ENCODE results near the gene RASEF.

Gene RASEF

DNA sequence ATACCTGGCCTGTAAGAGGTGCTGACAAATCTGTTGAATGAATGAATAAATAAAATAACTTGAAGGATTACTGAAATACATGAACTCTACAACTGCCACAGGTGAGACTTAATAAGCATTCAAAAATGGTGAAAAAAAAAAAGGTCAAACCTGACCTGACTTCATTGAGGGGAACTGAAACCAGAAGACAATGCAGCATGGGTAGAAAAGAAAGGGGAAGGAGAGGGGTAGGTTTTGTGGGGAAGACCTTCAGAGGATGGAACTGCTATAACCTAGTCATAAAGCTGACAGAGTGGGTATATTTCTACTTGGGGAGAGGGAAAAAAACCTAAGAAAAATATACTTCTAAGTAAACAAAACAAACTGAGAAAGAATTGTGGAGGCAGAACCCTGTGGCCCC, 56.6 kb downstream of the RASEF start:
- Histone ChIP-seq H3K27me3 (replicated peaks; ENCODE audit: control insufficient read depth, insufficient read depth, low read length, poor library complexity, severe bottlenecking) (no peaks in the 10 kb centered on the region), H3K4me1 (ENCODE audit: control insufficient read depth, insufficient read depth, low read length, poor library complexity, severe bottlenecking) (no peaks in the 10 kb centered on the region), H3K27ac (ENCODE audit: insufficient read depth, low read length, poor library complexity, severe bottlenecking) (no peak overlapping the region), H3K36me3 (ENCODE audit: control insufficient read depth, insufficient read depth, low read length) (no peaks in the 10 kb centered on the region), H3K4me3 (ENCODE audit: insufficient read depth, low read depth, low read length, poor library complexity, severe bottlenecking) (no peak overlapping the region), H3K9me3 (ENCODE audit: control insufficient read depth, low read length) (no peaks in the 10 kb centered on the region)
- DNase-seq, result no peak

GRCh38 chr9:83005963-83006362, 57.0 kb downstream of the RASEF start:
- H3K36me3 ChIP-seq (ENCODE audit: control insufficient read depth, insufficient read depth, low read length), result no peaks in the 10 kb centered on the region
- no peak overlapping the region for H3K27ac ChIP-seq (ENCODE audit: insufficient read depth, low read length, poor library complexity, severe bottlenecking)
- no peak for DNase-seq
- no peaks in the 10 kb centered on the region for H3K4me1 ChIP-seq (ENCODE audit: control insufficient read depth, insufficient read depth, low read length, poor library complexity, severe bottlenecking)
- H3K27me3 ChIP-seq (replicated peaks; ENCODE audit: control insufficient read depth, insufficient read depth, low read length, poor library complexity, severe bottlenecking), result no peaks in the 10 kb centered on the region
- no peak overlapping the region for H3K4me3 ChIP-seq (ENCODE audit: insufficient read depth, low read depth, low read length, poor library complexity, severe bottlenecking)
- no peaks in the 10 kb centered on the region for H3K9me3 ChIP-seq (ENCODE audit: control insufficient read depth, low read length)

DNA sequence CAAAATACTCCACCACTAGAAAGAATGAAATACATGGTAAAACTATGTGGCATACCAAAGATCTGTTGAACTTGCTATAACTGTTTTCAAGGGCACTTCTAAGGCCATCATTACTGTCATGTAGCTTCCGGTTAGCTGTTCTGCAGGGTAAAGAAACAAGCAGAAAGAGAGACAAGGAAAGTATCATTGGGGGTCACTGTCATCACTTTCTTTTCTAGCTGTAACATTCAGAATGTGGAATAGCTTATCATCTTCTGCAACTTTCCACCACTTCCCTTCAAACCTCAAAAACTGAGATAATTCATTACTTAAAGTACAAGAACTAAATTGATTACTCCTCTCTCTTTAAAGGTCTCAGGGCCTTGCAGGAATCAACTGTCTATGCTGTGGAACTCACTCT, 57.6 kb downstream of the RASEF start:
- H3K27me3 ChIP-seq (replicated peaks; ENCODE audit: control insufficient read depth, insufficient read depth, low read length, poor library complexity, severe bottlenecking), result no peaks in the 10 kb centered on the region
- no peak for DNase-seq
- H3K4me1 ChIP-seq (ENCODE audit: control insufficient read depth, insufficient read depth, low read length, poor library complexity, severe bottlenecking), result no peaks in the 10 kb centered on the region
- H3K4me3 ChIP-seq (ENCODE audit: insufficient read depth, low read depth, low read length, poor library complexity, severe bottlenecking), result no peak overlapping the region
- no peak overlapping the region for H3K27ac ChIP-seq (ENCODE audit: insufficient read depth, low read length, poor library complexity, severe bottlenecking)
- no peaks in the 10 kb centered on the region for H3K36me3 ChIP-seq (ENCODE audit: control insufficient read depth, insufficient read depth, low read length)
- no peaks in the 10 kb centered on the region for H3K9me3 ChIP-seq (ENCODE audit: control insufficient read depth, low read length)

- no peaks in the 10 kb centered on the region for H3K9me3 ChIP-seq (ENCODE audit: control insufficient read depth, low read length)
- H3K4me3 ChIP-seq (ENCODE audit: insufficient read depth, low read depth, low read length, poor library complexity, severe bottlenecking), result no peak overlapping the region
- no peaks in the 10 kb centered on the region for H3K36me3 ChIP-seq (ENCODE audit: control insufficient read depth, insufficient read depth, low read length)
- DNase-seq, result no peak
- H3K4me1 ChIP-seq (ENCODE audit: control insufficient read depth, insufficient read depth, low read length, poor library complexity, severe bottlenecking), result no peaks in the 10 kb centered on the region
- H3K27ac ChIP-seq (ENCODE audit: insufficient read depth, low read length, poor library complexity, severe bottlenecking), result no peak overlapping the region
- H3K27me3 ChIP-seq (replicated peaks; ENCODE audit: control insufficient read depth, insufficient read depth, low read length, poor library complexity, severe bottlenecking), result no peaks in the 10 kb centered on the region
Measured at GRCh38 chr9:83002329-83002728, 60.6 kb downstream of the RASEF start.

DNA sequence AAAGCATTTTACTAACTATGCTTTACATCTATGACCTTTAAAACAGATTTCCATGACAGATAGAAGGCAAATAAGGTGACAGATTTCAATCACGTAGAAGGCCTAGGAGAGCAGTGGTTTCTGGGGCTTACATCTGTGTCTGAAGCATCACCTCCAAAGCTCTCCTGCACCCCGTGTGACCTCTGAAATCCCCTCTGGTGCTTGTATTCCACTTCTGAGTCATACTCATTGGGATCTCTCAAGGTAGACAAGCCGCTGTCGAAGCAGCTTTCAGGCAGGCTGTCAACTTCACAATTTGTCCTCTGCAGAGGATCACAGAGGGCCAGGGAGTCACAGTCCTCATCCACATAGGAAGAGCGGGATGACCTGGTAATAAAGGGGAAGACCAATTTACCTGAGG, 62.2 kb downstream of the RASEF start:
- Histone ChIP-seq H3K9me3 (ENCODE audit: control insufficient read depth, low read length) (no peaks in the 10 kb centered on the region), H3K4me1 (ENCODE audit: control insufficient read depth, insufficient read depth, low read length, poor library complexity, severe bottlenecking) (no peaks in the 10 kb centered on the region), H3K27me3 (replicated peaks; ENCODE audit: control insufficient read depth, insufficient read depth, low read length, poor library complexity, severe bottlenecking) (no peaks in the 10 kb centered on the region), H3K4me3 (ENCODE audit: insufficient read depth, low read depth, low read length, poor library complexity, severe bottlenecking) (no peak overlapping the region), H3K36me3 (ENCODE audit: control insufficient read depth, insufficient read depth, low read length) (no peaks in the 10 kb centered on the region), H3K27ac (ENCODE audit: insufficient read depth, low read length, poor library complexity, severe bottlenecking) (no peak overlapping the region)
- DNase-seq, result no peak

DNA sequence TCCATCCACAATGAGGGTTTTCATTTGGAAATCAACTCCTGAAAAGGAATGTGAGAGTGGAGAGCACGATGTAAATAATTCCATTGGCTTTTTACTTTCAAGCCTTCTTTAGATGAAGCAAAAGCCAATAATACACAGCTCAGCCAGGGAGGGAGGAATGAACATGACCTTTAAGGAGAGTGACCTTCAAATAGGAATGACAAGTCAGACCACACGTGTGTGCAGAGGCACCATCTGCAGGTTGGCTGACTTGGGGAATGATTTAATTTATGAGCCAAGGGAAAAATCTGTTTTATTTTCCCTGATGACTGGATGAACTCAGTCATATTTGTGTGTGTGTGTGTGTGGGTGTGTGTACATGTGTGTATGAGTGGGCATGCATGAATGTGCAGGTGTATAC, 64.5 kb downstream of the RASEF start:
- no peaks in the 10 kb centered on the region for H3K36me3 ChIP-seq (ENCODE audit: control insufficient read depth, insufficient read depth, low read length)
- H3K27me3 ChIP-seq (replicated peaks; ENCODE audit: control insufficient read depth, insufficient read depth, low read length, poor library complexity, severe bottlenecking), result no peaks in the 10 kb centered on the region
- H3K27ac ChIP-seq (ENCODE audit: insufficient read depth, low read length, poor library complexity, severe bottlenecking), result no peak overlapping the region
- H3K4me3 ChIP-seq (ENCODE audit: insufficient read depth, low read depth, low read length, poor library complexity, severe bottlenecking), result no peak overlapping the region
- no peaks in the 10 kb centered on the region for H3K4me1 ChIP-seq (ENCODE audit: control insufficient read depth, insufficient read depth, low read length, poor library complexity, severe bottlenecking)
- no peak for DNase-seq
- H3K9me3 ChIP-seq (ENCODE audit: control insufficient read depth, low read length), result no peaks in the 10 kb centered on the region

DNA sequence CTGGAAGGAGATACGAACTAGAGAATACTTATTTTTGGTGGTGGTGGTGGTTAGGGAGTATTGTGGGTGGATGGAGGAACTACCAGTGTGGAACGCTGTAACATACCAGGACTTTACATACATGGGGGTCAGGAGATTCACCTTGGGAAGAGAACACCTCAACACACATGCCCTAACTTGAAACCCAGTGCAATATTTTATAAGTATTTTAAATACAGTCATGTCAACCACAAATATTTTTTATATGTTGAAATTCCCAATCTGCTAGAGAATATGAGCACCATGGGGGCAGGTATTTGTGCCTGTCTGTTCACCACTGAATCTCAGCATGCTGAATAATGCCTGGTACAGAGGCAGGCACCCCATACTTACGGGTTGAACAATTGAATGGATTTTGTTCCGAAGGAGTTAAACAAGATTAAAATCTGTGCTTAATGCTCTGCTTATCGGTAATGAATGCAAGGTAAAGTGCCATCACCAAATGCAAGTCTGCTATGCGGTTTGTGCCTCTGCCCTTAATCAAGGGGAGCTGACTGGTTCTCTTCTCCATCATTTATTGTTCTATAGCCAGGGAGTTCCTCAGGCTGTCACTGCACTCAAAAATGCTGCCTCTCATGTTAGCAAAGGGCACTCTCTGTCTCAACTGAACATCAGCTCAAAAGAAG, 65.3 kb downstream of the RASEF start:
- Histone ChIP-seq H3K27ac (ENCODE audit: insufficient read depth, low read length, poor library complexity, severe bottlenecking) (no peak overlapping the region), H3K36me3 (ENCODE audit: control insufficient read depth, insufficient read depth, low read length) (no peaks in the 10 kb centered on the region), H3K4me1 (ENCODE audit: control insufficient read depth, insufficient read depth, low read length, poor library complexity, severe bottlenecking) (no peaks in the 10 kb centered on the region), H3K27me3 (replicated peaks; ENCODE audit: control insufficient read depth, insufficient read depth, low read length, poor library complexity, severe bottlenecking) (no peaks in the 10 kb centered on the region), H3K4me3 (ENCODE audit: insufficient read depth, low read depth, low read length, poor library complexity, severe bottlenecking) (no peak overlapping the region), H3K9me3 (ENCODE audit: control insufficient read depth, low read length) (no peaks in the 10 kb centered on the region)
- no peak for DNase-seq

- Histone ChIP-seq H3K36me3 (ENCODE audit: control insufficient read depth, insufficient read depth, low read length) (no peaks in the 10 kb centered on the region), H3K27ac (ENCODE audit: insufficient read depth, low read length, poor library complexity, severe bottlenecking) (no peak overlapping the region), H3K4me1 (ENCODE audit: control insufficient read depth, insufficient read depth, low read length, poor library complexity, severe bottlenecking) (no peaks in the 10 kb centered on the region), H3K4me3 (ENCODE audit: insufficient read depth, low read depth, low read length, poor library complexity, severe bottlenecking) (no peak overlapping the region), H3K27me3 (replicated peaks; ENCODE audit: control insufficient read depth, insufficient read depth, low read length, poor library complexity, severe bottlenecking) (no peaks in the 10 kb centered on the region), H3K9me3 (ENCODE audit: control insufficient read depth, low read length) (no peaks in the 10 kb centered on the region)
- DNase-seq, result no peak
Measured at GRCh38 chr9:82996941-82997340, 66.0 kb downstream of the RASEF start.

DNA sequence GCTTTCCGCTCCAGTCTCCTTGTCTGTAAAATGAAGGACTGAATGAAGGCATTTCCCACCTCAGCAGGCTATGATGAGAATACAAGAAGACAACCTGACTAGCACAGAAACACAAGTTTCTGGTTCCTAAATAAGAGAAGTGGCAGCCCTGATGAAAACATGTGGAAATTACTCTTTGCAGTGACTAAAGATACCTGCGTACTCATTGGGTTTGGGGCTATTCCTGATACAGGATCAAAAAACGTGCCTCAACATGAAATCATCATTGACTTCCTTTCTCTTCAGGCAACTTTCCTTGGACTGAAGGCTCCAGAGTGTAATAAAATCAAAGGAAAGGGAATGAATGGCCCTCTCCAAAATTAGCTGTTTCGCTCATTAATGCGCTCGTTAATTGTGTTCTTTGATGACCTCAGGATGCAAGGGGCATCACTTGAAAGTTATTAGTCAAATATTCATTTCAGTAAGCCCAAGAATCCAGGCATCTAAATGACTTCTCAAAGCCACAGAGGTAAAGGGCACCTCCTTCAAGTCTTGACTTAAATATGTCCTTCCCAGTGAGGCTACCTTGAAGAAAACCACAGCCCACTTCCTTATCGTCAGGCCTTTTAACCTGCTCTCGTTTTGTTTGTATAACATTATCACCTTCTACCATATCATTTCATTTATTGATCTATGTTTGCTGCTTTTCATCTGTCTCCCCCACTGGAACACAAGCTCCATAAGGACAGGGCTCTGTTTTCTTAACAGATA, 68.9 kb downstream of the RASEF start:
- H3K4me1 ChIP-seq (ENCODE audit: control insufficient read depth, insufficient read depth, low read length, poor library complexity, severe bottlenecking), result no peaks in the 10 kb centered on the region
- no peaks in the 10 kb centered on the region for H3K36me3 ChIP-seq (ENCODE audit: control insufficient read depth, insufficient read depth, low read length)
- no peaks in the 10 kb centered on the region for H3K9me3 ChIP-seq (ENCODE audit: control insufficient read depth, low read length)
- no peak for DNase-seq
- no peaks in the 10 kb centered on the region for H3K27me3 ChIP-seq (replicated peaks; ENCODE audit: control insufficient read depth, insufficient read depth, low read length, poor library complexity, severe bottlenecking)
- no peak overlapping the region for H3K27ac ChIP-seq (ENCODE audit: insufficient read depth, low read length, poor library complexity, severe bottlenecking)
- no peak overlapping the region for H3K4me3 ChIP-seq (ENCODE audit: insufficient read depth, low read depth, low read length, poor library complexity, severe bottlenecking)

GRCh38 chr9:82991671-82992070, 71.3 kb downstream of the RASEF start:
- Histone ChIP-seq H3K4me1 (ENCODE audit: control insufficient read depth, insufficient read depth, low read length, poor library complexity, severe bottlenecking) (no peaks in the 10 kb centered on the region), H3K27me3 (replicated peaks; ENCODE audit: control insufficient read depth, insufficient read depth, low read length, poor library complexity, severe bottlenecking) (no peaks in the 10 kb centered on the region), H3K4me3 (ENCODE audit: insufficient read depth, low read depth, low read length, poor library complexity, severe bottlenecking) (no peak overlapping the region), H3K36me3 (ENCODE audit: control insufficient read depth, insufficient read depth, low read length) (no peaks in the 10 kb centered on the region), H3K9me3 (ENCODE audit: control insufficient read depth, low read length) (no peaks in the 10 kb centered on the region), H3K27ac (ENCODE audit: insufficient read depth, low read length, poor library complexity, severe bottlenecking) (no peak overlapping the region)
- DNase-seq, result no peak

Measured in effector memory CD4-positive, alpha-beta T cell (primary cell).